ENCODE data around the gene NCMAP.

Gene NCMAP

GRCh38 chr1:24640288-24640687 lies 84.4 kb downstream of the NCMAP start:
- no peak overlapping the region for H3K9ac ChIP-seq
- no peaks in the 10 kb centered on the region for H3K27me3 ChIP-seq (ENCODE audit: insufficient read depth, low read depth)
- H3K79me2 ChIP-seq (ENCODE audit: insufficient read depth, low read depth), result peaks cover 21% of the 10 kb centered on the region
- no peak overlapping the region for H3K4me3 ChIP-seq (IDR thresholded peaks at IDR 0.05; ENCODE audit: insufficient read depth, low read depth, low read length)
- no peak overlapping the region for H3K27ac ChIP-seq
- peaks cover 12% of the 10 kb centered on the region for H4K20me1 ChIP-seq (ENCODE audit: insufficient read depth)
- no peak overlapping the region for H3K4me2 ChIP-seq
- H2AFZ ChIP-seq (ENCODE audit: low read depth), result no peak overlapping the region
- 0 out of 2 replicates have a peak, but pooled peaks cover 4% of the 10 kb centered on the region for H3K36me3 ChIP-seq (ENCODE audit: insufficient read depth)
- peaks cover 27% of the 10 kb centered on the region for H3K4me1 ChIP-seq (ENCODE audit: low read depth, poor library complexity, severe bottlenecking)
- no peak for TF ChIP-seq CTCF (conservative IDR thresholded peaks at IDR 0.05; ENCODE audit: low read depth, low read length)

- Histone ChIP-seq H2AFZ (ENCODE audit: low read depth) (0 out of 2 replicates have a peak overlapping the region, but pooled peaks have one; percentile 66), H3K27ac (peak overlapping the region; percentile 97)
Measured at GRCh38 chr1:24641646-24642151, 85.8 kb downstream of the NCMAP start.

DNA sequence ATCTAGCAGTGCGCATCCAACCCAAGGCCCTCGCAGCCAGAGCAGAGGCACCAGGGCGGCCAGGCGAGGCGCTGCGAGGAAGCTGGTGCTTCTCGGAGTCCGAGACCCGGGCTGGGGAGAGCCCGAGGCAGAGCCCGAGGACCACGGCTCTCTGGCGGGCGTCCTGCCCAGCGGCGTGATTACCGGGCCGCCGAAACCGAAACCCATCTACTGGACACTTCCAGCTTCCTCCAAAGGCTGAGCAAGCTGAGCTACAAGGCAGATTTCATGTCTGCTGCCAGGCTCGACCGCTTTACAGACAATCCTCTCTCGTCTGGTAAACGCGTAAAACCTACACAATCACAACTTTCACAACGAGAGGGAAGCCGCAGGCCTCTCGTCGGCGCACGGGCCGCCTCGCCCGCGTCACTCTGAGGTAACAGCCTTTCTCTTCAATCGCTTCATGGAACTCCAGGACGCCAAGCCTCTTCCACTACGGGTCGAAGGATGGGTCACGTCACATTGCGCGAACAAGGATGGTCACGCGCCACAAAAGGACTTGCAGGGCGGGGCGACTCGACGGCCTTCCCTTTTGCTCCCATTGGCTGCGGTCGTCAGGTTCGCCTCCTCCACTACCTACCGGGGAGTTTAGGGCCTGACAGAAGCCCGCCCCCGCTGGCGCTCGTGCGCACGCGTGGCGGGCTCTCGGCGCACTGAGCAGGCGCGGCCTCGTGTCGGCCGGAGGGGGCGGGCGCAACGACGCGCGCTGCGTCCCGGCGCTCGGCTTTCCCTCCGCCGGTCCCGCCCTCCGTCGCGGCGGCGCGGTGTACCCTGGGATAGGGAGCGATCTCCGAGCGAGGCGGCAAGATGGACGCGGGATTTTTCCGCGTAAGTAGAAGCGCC lies 86.8 kb downstream of the NCMAP start, which contains the start of gene SRRM1:
TSS of gene SRRM1 (plus strand) at position 822 of the 882 bp plus-strand sequence. CDS start at position 847, 25 bp downstream.
- H3K4me2 ChIP-seq, result peak within 1 kb of the TSS; percentile 92
- no peak for TF ChIP-seq CTCF (conservative IDR thresholded peaks at IDR 0.05; ENCODE audit: low read depth, low read length)
- no peaks in the 10 kb centered on the region for H3K27me3 ChIP-seq (ENCODE audit: insufficient read depth, low read depth)
- peak within 1 kb of the TSS; percentile 97 for H3K9ac ChIP-seq
- H3K4me3 ChIP-seq (IDR thresholded peaks at IDR 0.05; ENCODE audit: insufficient read depth, low read depth, low read length), result peak within 1 kb of the TSS; percentile 28
- peak within 1 kb of the TSS; percentile 66 for H2AFZ ChIP-seq (ENCODE audit: low read depth)
- peaks cover 45% of the 10 kb centered on the region for H3K79me2 ChIP-seq (ENCODE audit: insufficient read depth, low read depth)
- H3K27ac ChIP-seq, result peak within 1 kb of the TSS; percentile 97
- H3K36me3 ChIP-seq (ENCODE audit: insufficient read depth), result peaks cover 25% of the 10 kb centered on the region; the same call in 1 of the 2 replicates
- H4K20me1 ChIP-seq (ENCODE audit: insufficient read depth), result peaks cover 20% of the 10 kb centered on the region
- peaks cover 40% of the 10 kb centered on the region for H3K4me1 ChIP-seq (ENCODE audit: low read depth, poor library complexity, severe bottlenecking)

More at GRCh38 chr1:24641646-24642151, 85.8 kb downstream of the NCMAP start:
- H3K4me1 ChIP-seq (ENCODE audit: low read depth, poor library complexity, severe bottlenecking), result peaks cover 33% of the 10 kb centered on the region
- TF ChIP-seq CTCF (conservative IDR thresholded peaks at IDR 0.05; ENCODE audit: low read depth, low read length), result no peak
- peak overlapping the region; percentile 50 for H3K4me2 ChIP-seq
- peaks cover 20% of the 10 kb centered on the region for H4K20me1 ChIP-seq (ENCODE audit: insufficient read depth)
- H3K9ac ChIP-seq, result peak overlapping the region; percentile 97; the same call in 1 of the 2 replicates
- H3K27me3 ChIP-seq (ENCODE audit: insufficient read depth, low read depth), result no peaks in the 10 kb centered on the region
- no peak overlapping the region for H3K4me3 ChIP-seq (IDR thresholded peaks at IDR 0.05; ENCODE audit: insufficient read depth, low read depth, low read length)
- H3K79me2 ChIP-seq (ENCODE audit: insufficient read depth, low read depth), result peaks cover 35% of the 10 kb centered on the region
- peaks cover 15% of the 10 kb centered on the region; the same call in 1 of the 2 replicates for H3K36me3 ChIP-seq (ENCODE audit: insufficient read depth)

DNA sequence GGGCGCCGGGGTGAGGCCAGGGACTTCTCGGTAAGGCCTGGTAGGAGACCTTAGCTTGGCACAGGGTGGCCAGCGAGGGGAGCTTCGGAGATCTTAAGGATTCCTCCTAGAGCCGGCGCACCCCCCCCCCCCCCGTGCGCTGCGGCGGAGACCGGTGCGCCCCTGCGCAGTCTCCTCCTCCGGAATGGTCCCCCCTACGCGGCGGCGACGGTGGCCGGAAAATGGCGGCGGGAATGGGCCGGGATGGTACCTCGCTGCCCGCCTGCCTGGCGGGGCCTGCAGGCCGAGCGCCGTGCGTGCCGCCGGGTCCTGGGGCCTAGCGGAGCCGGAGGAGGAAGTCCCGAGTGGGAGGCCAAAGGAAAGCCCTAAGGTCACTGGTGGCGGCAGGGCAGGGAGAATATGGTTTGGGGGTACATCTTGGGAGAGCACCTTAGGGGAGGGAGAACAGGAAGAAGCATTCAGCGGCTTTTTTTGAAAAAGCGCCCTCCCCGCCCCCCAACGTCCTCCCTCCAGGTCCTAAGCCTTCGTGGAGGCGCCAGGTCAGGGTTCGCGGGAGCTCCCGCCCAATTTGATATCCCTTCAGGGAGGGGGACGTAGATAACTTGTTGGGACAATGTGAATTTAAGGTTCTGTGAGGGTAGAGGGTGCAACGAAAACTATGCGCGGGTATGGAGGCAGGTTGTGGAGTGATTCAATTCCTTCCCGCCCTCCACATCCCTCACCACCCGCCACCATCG lies 87.6 kb downstream of the NCMAP start:
- Histone ChIP-seq H2AFZ (ENCODE audit: low read depth) (peak overlapping the region; percentile 38; the same call in 1 of the 2 replicates), H3K27ac (peak overlapping the region; percentile 97; the same call in 1 of the 2 replicates)

More for the DNA sequence above, 87.6 kb downstream of the NCMAP start:
- Histone ChIP-seq H3K27me3 (ENCODE audit: insufficient read depth, low read depth) (no peaks in the 10 kb centered on the region), H3K4me3 (IDR thresholded peaks at IDR 0.05; ENCODE audit: insufficient read depth, low read depth, low read length) (peak overlapping the region; percentile 28), H4K20me1 (ENCODE audit: insufficient read depth) (peaks cover 20% of the 10 kb centered on the region), H3K79me2 (ENCODE audit: insufficient read depth, low read depth) (peaks cover 53% of the 10 kb centered on the region), H3K4me1 (ENCODE audit: low read depth, poor library complexity, severe bottlenecking) (peaks cover 49% of the 10 kb centered on the region), H3K9ac (peak overlapping the region; percentile 97), H3K36me3 (ENCODE audit: insufficient read depth) (peaks cover 33% of the 10 kb centered on the region; the same call in 1 of the 2 replicates), H3K4me2 (peak overlapping the region; percentile 92)
- TF ChIP-seq CTCF (conservative IDR thresholded peaks at IDR 0.05; ENCODE audit: low read depth, low read length), result no peak

Measured in KMS-11 (cell line).